Testis (tissue), 2 donors: ENCODE measurements around the gene RDH13.

Source experiments
- POLR2A ChIP-seq: fragments of 450-650 bp; IDR thresholded peaks from one replicate; pipeline ENCODE4 v1.6.1; 2017; ENCODE audit warnings: antibody characterized with exemption, mild to moderate bottlenecking, moderate library complexity
- TF ChIP-seq, protein P1 (sequence below), 3 experiments: fragments of 450-650 bp in 2 of 3; fragments of 200-600 bp in 1 of 3; sonication (generic) in 1 of 3; IDR thresholded peaks; one replicate each; pipeline ENCODE4 v1.5.1; 2016 to 2019; ENCODE audit warnings: antibody characterized with exemption in 3 of 3, mild to moderate bottlenecking in 2 of 3, moderate library complexity in 1 of 3

DNA sequence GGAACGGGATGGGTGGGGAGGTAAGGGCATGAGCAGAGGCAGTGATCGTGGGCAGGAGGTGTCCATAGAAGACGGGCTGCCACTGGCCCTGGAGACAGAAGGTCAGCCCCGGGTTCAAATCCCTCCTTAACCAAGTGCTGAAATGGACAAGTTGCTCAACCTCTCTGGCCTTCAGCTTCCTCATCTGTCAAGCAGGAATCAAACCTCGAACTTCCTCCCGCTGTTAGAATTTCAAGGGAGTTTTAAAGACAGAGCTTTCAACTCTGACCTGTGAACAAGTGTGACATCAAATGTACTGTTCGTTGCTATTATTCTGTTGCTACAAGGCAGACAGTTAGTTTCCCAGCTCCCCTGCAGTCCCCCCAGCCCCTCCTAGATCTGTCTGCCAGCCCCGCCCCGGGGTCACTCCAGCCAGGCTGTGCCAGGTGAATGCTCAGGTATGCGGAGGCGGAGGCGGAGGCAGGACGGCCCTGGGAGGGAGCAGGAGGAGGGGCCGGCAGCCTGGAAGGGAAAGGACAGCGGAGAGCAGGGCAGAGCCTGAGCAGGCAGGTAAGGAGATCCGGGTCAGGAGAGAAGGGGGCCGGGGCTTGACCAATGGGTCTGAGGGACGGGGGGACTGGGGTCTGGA is 12.5 kb upstream of the RDH13 start, which contains the start of gene EPS8L1:
- TF ChIP-seq POLR2A: no peak
- TF ChIP-seq, protein P1, sequence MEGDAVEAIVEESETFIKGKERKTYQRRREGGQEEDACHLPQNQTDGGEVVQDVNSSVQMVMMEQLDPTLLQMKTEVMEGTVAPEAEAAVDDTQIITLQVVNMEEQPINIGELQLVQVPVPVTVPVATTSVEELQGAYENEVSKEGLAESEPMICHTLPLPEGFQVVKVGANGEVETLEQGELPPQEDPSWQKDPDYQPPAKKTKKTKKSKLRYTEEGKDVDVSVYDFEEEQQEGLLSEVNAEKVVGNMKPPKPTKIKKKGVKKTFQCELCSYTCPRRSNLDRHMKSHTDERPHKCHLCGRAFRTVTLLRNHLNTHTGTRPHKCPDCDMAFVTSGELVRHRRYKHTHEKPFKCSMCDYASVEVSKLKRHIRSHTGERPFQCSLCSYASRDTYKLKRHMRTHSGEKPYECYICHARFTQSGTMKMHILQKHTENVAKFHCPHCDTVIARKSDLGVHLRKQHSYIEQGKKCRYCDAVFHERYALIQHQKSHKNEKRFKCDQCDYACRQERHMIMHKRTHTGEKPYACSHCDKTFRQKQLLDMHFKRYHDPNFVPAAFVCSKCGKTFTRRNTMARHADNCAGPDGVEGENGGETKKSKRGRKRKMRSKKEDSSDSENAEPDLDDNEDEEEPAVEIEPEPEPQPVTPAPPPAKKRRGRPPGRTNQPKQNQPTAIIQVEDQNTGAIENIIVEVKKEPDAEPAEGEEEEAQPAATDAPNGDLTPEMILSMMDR (IDR thresholded peaks at IDR 0.05): no peak
